NCI-H82 (cell line): ENCODE results near the gene KRTCAP2.
"Not testable (repeated sequence)": the region's sequence is repeated elsewhere in the genome, so short reads cannot be mapped to it uniquely, and the experiment has no call there.

Source experiments
- DNase-seq: peaks from one replicate; lab custom pipeline; 2025; lab: John Stamatoyannopoulos, UW

The KRTCAP2 gene

DNA sequence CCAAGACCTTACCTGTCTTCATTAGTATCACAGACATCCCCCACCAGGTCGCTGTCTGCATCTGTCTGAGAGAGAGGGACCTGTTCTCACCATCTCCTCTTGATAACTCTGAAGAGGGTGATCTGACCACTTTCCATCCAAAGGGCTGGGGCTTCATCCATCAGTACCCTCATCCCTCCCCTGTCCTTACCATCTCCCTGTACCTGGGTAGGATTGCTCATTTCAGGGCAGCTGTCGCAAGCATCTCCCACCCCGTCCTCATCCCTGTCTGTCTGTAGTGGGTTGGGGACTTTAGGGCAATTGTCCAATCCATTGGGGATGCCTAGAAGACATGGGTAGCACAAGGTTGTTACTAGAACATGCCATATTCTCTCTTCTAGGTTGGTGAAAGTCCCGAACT is 26.7 kb upstream of the KRTCAP2 start:
- no peak for DNase-seq

DNA sequence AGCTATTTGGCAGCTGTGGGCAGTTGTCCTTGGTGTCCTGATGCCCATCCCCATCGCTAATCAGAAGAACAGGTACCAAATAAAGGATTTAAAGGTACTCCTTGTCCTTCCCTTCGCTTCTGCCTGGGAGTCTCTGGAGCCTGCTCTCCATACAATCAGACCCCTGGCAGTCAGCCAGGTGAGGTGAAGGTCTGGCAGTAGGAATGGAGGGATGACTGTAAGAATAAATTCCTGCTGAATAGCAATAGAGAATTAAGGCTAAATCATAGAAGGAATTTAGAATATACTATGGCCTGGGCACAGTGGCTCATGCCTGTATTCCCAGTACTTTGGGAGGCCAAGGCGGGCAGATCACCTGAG is 25.4 kb upstream of the KRTCAP2 start:
- no peak for DNase-seq

GRCh38 chr1:155197901-155198546 is 24.9 kb upstream of the KRTCAP2 start:
- no peak for DNase-seq

GRCh38 chr1:155196893-155197638 is 24.0 kb upstream of the KRTCAP2 start:
- DNase-seq: no peak

- no peak for DNase-seq
These were observed 23.2 kb upstream of the KRTCAP2 start for GRCh38 chr1:155196103-155196892.

DNA sequence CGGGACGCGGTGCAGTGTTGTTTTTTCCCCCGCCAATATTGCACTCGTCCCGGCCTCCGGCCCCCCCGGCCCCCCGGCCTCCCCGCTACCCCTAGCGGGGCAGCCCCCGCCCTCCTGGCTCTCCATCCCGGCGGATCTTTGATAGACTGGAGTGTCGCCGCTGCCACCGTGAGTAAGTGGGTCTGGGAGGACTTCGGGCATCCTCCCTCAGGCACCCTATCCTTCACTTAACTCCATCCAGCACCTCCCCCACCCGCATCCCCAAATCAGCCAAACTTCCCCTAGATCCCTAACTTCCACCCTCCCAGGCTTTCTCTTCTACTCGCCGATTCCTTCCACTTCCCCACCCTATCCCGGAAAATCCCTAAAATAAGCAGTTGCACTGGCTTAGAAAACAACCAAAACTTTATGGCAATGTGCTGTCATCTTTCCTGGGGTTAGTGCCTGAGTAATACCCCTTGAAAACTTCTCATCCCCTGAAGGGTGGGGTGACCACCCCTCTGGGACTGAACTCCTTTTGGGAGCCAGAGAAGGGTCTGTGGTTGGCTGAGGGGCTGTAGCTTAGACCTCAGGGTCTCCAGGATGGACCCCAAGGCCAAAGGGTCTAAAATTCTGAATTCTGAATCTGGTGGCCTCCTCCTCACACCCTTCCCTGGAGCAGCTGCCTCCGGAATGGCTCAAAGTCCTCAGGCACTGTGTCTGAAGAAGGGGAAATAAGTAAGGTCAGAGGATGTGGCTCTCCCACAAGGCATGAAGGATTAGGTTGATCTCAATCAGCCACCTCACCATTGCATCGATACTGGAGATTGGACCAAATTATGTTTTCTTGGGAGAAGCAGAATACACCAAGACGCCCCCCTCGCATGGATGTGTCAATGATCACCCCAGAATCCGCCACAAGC is 22.3 kb upstream of the KRTCAP2 start:
- peak; percentile 61 for DNase-seq

DNA sequence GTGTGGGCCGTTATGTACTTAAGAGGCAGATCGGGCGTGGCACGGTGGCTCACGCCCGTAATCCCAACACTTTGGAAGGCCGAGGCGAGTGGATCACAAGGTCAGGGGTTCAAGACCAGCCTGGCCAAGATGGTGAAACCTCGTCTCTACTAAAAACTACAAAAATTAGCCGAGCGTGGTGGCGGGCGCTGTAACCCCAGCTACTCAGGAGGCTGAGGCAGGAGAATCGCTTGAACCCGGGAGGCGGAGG is 20.8 kb upstream of the KRTCAP2 start:
- not testable (repeated sequence) for DNase-seq

DNA sequence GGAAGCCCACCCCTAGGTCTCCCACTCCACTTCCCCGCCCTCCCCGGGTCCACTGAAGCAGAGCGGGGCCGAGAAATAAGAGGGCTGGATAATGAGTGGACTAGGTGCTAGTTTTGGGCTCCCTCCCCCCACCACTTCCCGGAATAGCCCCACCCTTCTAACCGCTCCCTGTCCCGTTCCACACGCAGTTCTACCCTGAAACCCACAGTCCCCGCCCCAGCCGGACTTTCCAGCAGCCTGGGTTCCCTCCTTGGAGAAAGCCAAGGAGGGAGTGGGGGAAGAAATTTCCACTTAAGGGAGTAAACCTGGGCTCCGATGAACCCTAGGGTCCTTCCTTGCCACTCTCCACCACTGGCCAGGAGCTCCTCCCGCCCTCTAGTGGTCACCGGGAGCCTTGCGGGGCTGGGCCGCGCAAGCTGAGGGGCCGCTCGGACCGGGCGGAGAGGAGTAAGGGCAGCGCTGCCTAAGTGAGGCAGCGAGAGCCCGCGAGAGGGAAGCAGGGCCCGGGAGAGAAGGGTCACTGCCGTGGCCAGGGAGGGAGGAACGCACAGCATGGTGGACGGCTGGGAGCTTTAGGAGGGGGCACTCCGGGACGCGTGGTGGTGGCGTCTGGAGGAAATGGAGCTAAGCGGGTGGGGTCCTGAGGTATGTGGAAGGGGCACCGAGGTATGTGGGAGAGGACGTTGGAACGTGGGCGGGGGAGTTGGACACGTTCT is 20.3 kb upstream of the KRTCAP2 start:
- peak; percentile 95 for DNase-seq

GRCh38 chr1:155192346-155193274 is 19.5 kb upstream of the KRTCAP2 start:
- no peak for DNase-seq

DNA sequence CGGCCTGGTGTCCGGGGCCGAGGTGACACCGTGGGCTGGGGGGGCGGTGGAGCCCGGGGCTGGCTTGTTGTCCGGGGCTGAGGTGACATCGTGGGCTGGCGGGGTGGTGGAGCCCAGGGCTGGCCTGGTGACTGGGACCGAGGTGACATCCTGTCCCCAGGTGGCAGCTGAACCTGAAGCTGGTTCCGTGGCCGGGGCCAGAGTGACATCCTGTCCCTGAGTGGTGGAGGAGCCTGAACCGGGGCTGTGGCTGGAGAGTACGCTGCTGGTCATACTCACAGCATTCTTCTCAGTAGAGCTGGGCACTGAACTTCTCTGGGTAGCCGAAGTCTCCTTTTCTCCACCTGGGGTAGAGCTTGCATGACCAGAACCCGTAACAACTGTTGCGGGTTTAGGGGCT is 18.8 kb upstream of the KRTCAP2 start:
- DNase-seq: no peak

GRCh38 chr1:155189926-155190325 is 16.8 kb upstream of the KRTCAP2 start:
- not testable (repeated sequence) for DNase-seq

DNA sequence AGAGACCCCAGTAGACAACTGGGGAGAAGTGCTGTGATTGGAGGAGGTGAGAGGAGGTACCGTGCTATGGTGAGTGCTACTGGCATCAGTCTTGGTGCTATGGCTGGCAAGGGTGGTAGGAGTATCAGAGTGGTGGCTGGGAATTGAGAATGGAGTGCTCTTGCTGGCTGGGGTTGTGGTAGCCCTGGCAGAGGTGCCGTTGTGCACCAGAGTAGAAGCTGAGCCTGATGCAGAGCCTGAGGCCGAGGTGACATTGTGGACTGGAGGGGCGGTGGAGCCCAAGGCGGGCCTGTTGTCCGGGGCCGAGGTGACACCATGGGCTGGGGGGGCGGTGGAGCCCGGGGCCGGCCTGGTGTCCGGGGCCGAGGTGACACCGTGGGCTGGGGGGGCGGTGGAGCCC is 15.2 kb upstream of the KRTCAP2 start:
- no peak for DNase-seq

DNA sequence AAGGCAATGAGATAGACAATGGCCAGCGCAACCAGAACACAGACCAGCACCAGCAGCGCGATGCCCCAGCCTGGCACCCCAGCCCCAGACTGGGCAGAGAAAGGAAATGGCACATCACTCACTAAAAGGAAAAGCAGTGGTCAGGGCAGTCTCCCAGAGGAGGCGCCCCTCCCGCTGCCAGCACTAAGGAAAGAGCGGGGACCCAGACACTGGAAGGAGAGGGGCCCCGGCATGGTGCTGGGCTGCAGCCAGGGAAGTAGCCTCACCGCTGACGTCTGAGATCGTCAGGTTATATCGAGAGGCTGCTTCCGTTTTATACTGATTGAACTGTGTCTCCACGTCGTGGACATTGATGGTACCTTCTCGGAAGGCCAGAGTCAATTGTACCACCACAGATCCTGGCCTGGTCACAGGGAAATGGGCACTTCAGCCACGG is 14.4 kb upstream of the KRTCAP2 start:
- DNase-seq: no peak

DNA sequence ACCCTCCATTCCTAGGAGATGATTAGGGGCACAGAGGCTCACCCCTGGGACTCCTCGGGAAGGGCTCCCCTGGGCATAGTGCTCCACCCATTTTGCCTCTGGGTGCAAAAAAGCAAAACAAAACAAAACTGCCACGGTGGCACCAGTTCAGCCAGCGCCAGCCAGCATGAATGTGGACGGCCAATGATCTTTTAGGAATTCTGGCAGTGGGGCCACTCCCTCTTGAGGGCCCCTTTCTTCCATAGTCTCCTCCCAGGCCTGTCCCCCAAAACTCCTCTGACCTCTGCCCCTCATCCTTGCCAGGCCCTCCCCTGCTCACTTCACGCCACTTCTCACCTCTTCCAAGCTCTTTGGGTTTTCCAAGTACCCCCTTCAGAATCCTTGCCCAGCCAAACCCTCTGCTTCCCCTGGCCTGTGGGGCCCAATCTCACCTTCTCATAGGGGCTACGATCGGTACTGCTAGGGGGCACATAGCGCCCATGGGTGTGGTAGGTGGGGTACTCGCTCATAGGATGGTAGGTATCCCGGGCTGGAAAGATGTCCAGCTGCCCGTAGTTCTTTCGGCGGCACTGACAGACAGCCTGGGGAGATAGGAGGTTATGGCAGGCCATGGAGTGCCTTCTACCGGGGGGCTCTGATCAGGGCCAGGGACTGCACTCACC is 13.8 kb upstream of the KRTCAP2 start:
- DNase-seq: no peak

GRCh38 chr1:155186067-155186793 is 13.1 kb upstream of the KRTCAP2 start:
- DNase-seq: no peak

DNA sequence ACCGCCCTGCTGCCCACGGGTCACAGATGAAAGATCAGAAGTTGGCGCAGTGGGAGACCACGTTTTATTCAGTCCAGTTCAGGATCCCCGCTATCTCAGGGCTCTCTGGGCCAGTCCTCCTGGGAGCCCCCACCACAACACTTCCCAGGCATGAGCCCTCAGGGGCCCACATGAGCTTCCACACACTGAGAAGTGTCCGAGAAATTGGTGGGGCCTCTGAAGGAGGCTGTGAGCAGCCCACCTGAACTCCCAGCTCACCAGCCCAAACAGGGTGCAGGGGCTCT is 12.6 kb upstream of the KRTCAP2 start:
- no peak for DNase-seq

DNA sequence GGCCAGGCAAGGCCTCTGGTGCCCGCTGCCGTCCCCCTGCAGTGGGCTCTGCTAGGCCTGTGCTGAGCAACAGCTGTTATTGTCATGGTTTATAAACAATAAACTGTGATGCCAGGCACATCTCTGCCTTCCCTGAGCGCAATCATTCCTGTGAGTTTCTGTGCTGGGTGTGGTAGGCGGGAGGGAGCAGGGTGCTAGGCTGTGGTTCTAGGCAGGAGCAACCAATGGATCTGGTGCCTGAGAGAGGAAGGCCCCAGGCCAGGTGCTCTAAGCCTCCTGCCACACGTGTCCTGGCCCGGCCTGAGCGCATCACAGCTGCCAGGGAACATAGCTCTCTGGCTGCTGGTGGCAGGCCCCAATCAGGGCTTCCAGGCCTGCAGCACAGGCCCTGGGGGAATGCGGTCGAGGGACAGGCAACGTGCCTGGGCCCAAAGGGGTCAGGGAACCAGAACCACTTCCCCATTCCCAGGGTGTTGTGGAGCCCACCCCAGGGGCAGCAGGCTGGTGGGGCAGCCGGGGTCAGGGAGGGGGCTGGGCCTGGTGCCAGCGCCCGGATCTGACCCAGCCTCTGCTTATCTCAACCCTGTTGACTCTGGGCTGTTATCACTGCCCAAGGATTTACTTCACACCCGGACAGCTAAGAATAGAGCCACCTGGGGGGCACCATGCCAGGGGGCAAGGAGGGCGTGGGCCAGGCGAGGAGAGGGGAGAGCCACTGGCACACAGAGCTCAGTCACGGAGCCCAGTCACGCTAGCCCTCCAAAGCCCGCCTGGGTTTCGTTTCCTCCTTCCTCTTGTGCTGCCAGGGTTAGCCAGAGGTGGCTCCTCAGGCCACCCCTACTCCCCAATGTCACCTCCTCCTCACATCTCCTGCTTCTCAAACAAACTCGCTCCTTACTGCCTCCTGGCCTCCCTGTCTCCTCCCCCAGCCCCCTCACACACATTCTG is 12.0 kb upstream of the KRTCAP2 start:
- no peak for DNase-seq

GRCh38 chr1:155184351-155184811 is 11.3 kb upstream of the KRTCAP2 start:
- DNase-seq: no peak
